Measurements from ENCODE around the gene RNF4.
A peak's percentile ranks its signal among the peaks of the same experiment; 100 is the strongest.
"Not testable (repeated sequence)": the region's sequence is repeated elsewhere in the genome, so short reads cannot be mapped to it uniquely, and the experiment has no call there.

RNF4 gene

DNA sequence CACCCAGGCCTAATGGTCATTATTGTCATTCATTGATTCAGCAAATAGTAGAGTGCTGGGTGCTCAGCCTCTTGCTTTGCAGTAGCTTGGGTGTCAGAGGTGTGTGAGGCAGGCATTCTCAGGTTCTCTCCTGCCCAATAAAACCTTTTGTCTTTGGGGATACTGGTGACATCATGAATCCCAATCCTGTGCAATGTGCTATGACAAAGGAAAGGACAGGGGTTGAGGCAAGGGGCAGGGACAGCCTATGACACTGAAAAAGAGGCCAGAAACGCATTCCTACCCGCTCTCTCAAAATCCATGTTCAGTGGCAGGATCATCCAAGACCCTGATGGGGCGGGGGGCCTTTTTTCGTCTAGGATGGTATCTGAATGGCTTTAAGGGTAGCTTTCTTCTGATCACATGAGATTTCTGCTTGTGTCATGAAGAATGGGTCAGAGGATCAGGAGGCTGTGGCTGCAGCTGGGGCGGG is 66.0 kb downstream of the RNF4 start:
- no peak for DNase-seq (ENCODE audit: low spot score)

GRCh38 chr4:2535376-2536192 is 66.7 kb downstream of the RNF4 start:
- DNase-seq (ENCODE audit: low spot score), result peak; percentile 38

- peak; percentile 100 for DNase-seq (ENCODE audit: low spot score)
Measured at GRCh38 chr4:2536193-2537010, 67.5 kb downstream of the RNF4 start, which contains the start of gene FAM193A. Gene FAM193A (plus strand): TSS chr4:2536647. CDS start chr4:2536916, 269 bp downstream.

- peak; percentile 19 for DNase-seq (ENCODE audit: low spot score)
Measured at GRCh38 chr4:2537011-2537830, 68.3 kb downstream of the RNF4 start.

DNA sequence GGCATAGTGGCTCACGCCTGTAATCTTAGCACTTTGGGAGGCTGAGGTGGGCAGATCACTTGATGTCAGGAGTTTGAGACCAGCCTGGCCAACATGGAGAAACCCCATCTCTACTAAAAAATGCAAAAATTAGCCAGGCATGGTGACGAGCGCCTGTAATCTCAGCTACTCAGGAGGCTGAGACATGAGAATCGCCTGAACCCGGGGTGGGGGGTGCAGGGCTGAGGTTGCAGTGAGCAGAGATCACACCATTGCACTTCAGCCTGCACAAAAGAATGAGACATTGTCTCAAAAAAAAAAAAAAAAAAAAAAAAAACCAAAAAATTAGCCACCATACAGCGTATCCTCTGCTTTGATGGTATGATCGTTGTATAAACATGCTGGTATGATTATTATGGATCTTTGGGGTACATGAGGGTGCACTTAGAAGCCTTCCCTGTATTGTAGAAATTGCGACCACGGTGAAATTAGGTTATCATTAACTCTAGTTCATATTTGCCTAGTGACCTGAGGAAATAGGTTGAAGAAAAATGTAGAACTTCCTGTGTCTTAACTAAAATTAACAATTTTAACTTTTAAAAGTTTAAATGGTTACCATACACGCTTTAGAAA is 74.8 kb downstream of the RNF4 start:
- DNase-seq (ENCODE audit: low spot score), result not testable (repeated sequence)

- DNase-seq (ENCODE audit: low spot score), result no peak
Measured at GRCh38 chr4:2545321-2546013, 76.6 kb downstream of the RNF4 start.

DNA sequence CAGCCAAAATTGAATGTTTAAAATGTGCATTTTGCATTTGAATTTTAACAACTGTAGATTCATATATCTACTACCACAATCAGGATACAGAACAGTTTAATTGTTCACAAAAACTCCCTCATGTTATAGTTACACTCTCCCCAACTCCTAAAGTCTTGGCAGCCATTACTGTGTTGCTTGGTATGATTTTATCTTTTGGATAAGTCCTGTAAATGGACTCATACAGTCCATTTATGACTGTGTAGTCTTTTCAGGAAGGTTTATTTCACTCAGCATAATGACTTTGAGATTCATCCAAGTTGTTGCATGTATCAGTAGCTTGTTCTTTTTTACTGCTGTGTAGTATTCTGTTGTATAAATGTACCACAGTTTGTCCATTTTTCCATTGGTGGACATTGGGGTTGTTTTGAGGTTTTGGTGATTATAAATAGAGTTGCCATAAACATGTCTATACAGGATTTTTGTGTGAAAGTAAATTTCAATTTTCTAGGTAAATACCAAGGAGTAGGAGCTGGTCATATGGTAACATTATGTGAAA is 77.4 kb downstream of the RNF4 start:
- no peak for DNase-seq (ENCODE audit: low spot score)

- DNase-seq (ENCODE audit: low spot score), result not testable (repeated sequence)
Measured at GRCh38 chr4:2546961-2547691, 78.2 kb downstream of the RNF4 start.

- DNase-seq (ENCODE audit: low spot score), result no peak
Measured at GRCh38 chr4:2551118-2551517, 82.2 kb downstream of the RNF4 start.

DNA sequence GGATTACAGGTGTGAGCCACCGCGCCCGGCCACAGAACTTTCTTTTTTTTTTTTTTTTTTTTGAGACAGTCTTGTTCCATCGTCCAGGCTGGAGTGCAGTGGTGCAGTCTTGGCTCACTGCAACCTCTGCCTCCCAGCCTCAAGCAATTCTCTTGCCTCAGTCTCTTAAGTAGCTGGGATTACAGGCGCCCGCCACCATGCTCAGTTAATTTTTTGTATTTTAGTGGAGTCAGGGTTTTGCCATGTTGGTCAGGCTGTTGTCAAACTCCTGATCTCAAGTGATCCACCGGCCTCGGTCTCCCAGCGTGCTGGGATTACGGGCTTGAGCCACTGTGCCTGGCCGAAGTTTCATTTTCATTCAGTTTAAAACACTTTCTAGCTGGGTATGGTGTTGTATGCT is 83.9 kb downstream of the RNF4 start:
- no peak for DNase-seq (ENCODE audit: low spot score)

GRCh38 chr4:2558301-2558700 is 89.4 kb downstream of the RNF4 start:
- DNase-seq (ENCODE audit: low spot score), result no peak

DNA sequence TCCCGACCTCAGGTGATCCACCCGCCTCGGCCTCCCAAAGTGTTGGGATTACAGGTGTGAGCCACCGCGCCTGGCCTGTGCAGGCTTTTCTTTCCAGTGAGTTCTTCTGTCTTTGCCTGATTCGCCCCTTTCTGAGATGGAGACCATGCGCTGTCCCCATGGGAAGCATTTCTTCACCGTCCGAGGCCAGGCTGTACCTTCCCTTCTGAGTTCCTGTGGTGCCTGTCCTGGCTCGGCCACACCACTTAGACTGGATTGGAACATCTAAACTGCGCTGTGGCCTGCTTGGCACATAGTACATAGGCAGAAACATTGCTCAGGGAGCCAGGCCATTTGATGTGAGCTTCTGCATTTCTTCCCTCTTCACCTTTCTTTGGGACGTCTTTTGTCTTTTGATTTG is 91.3 kb downstream of the RNF4 start:
- no peak for DNase-seq (ENCODE audit: low spot score)
